HG03175 (cell line): Measurements from ENCODE around the gene SH3PXD2A.
A peak's percentile ranks its signal among the peaks of the same experiment; 100 is the strongest.
"Not testable (repeated sequence)": the region's sequence is repeated elsewhere in the genome, so short reads cannot be mapped to it uniquely, and the experiment has no call there.

ENCODE experiments used
- ATAC-seq: cut with Tn5 transposase; IDR thresholded peaks from one replicate; pipeline ENCODE4 v1.9.1; 2021; ENCODE audit warnings: mild to moderate bottlenecking, moderate library complexity; ENCODE audit not compliant: unreplicated experiment

Gene SH3PXD2A

GRCh38 chr10:103814626-103815370 is 40.6 kb downstream of the SH3PXD2A start:
- no peak for ATAC-seq

GRCh38 chr10:103814105-103814504 is 41.3 kb downstream of the SH3PXD2A start:
- no peak for ATAC-seq

- not testable (repeated sequence) for ATAC-seq
Observed at GRCh38 chr10:103813312-103813711, 42.1 kb downstream of the SH3PXD2A start.

GRCh38 chr10:103812432-103812831 is 42.9 kb downstream of the SH3PXD2A start:
- no peak for ATAC-seq

GRCh38 chr10:103812004-103812403 is 43.4 kb downstream of the SH3PXD2A start:
- no peak for ATAC-seq

GRCh38 chr10:103811463-103811862 is 43.9 kb downstream of the SH3PXD2A start:
- no peak for ATAC-seq

GRCh38 chr10:103808780-103809179 is 46.6 kb downstream of the SH3PXD2A start:
- no peak for ATAC-seq

- no peak for ATAC-seq
Observed at GRCh38 chr10:103807996-103808395, 47.4 kb downstream of the SH3PXD2A start.

GRCh38 chr10:103806395-103807187 is 48.8 kb downstream of the SH3PXD2A start:
- ATAC-seq: no peak

- no peak for ATAC-seq
Observed at GRCh38 chr10:103805781-103806180, 49.6 kb downstream of the SH3PXD2A start.

- no peak for ATAC-seq
Observed at GRCh38 chr10:103804871-103805270, 50.5 kb downstream of the SH3PXD2A start.

- no peak for ATAC-seq
Observed at GRCh38 chr10:103803941-103804340, 51.4 kb downstream of the SH3PXD2A start.

GRCh38 chr10:103802637-103803353 is 52.6 kb downstream of the SH3PXD2A start:
- ATAC-seq: no peak

- ATAC-seq: no peak
Observed at GRCh38 chr10:103802081-103802480, 53.3 kb downstream of the SH3PXD2A start.

GRCh38 chr10:103800789-103801540 is 54.4 kb downstream of the SH3PXD2A start:
- peak; percentile 64 for ATAC-seq

- ATAC-seq: no peak
Observed at GRCh38 chr10:103800089-103800488, 55.3 kb downstream of the SH3PXD2A start.

GRCh38 chr10:103799341-103799740 is 56.0 kb downstream of the SH3PXD2A start:
- no peak for ATAC-seq

GRCh38 chr10:103798511-103798910 is 56.9 kb downstream of the SH3PXD2A start:
- no peak for ATAC-seq

GRCh38 chr10:103797857-103798256 is 57.5 kb downstream of the SH3PXD2A start:
- ATAC-seq: no peak

- ATAC-seq: no peak
Observed at GRCh38 chr10:103795634-103796270, 59.6 kb downstream of the SH3PXD2A start.
